GM21528 (cell line): ENCODE results near the gene LHPP.

ENCODE experiments used
- ATAC-seq: cut with Tn5 transposase; IDR thresholded peaks from one replicate; pipeline ENCODE4 v1.9.1; 2021; ENCODE audit warnings: mild to moderate bottlenecking, moderate library complexity; ENCODE audit not compliant: unreplicated experiment, low FRiP score

LHPP gene

DNA sequence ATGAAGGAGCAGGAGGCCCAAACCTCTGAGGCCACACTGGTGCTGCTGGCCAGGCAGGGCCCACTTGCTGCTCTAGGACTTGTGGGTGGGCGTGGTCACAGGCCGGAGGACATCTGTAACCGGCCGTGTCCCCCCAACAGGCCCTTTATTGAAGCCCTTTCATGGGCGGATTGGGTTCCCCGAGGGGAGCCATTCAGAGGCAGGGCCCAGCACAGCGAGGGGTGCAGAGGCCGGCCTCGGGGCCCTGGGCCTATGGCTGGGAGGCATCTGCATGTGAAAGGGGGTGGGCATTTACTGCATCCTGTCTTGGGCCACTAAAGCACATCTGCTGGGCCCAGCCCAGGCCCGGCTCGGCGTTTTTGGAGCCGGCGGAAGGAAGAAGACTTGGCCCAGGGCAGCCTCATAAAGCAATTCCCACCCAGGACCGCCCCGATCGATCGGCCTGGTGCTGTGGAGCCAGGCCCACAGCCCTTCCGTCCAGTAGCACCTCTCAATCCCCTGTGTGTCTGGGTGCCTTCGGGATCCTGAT, 8.4 kb downstream of the LHPP start:
- ATAC-seq, result no peak

DNA sequence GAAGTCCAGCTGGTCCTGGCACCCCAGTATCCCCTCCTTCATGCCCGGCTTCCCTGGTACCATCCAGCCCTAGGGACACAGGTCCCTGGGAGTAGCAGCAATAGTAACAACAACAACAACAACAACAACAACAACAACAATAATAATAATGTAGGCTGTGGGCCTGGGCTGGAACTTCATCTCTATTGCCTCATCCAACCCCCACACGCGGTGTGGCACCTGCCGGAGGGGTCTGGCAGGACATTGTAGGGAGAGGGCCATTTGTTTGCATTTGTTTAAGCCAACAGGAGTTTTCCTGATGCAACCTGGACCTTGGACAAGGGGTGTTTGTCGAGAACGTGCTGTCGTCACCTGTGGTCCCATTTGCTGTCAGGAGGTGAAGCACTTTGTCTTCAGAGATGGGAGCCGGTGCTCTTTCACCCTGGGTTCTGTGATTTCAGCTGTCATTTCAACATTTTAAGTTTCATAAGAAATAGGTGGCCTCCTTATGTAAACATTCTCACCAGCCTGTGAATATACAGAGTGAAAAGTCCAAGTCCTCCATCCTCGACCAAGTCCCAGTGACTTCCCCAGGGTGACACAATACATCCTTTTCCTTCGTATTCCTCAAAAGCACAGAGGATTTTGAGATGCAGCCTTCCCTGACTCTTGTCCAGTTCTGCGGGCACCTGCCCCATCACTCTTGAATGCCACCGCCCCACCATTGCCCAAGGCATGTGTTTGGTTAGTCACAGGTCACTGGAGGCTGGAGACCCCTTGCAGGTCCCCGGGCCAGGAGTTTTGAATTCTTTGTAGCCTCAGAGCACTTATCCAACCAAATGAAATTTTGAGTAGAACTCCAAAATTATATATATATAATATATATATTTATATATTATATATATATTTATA, 9.2 kb downstream of the LHPP start:
- no peak for ATAC-seq

DNA sequence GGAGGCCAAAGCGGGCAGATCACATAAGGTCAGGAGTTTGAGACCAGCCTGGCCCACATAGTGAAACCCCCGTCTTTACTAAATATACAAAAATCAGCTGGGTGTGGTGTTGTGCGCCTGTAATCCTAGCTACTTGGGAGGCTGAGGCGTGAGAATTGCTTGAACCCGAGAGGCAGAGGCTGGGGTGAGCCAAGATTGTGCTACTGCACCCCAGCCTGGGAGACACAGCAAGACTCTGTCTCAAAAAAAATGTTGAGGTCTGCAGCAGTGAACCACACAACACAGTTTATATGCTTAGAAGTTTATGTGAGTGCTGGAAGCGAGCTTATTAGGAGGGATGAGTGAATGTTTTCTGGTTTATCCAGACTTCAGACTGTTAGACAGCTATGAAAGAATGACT, 10.4 kb downstream of the LHPP start:
- no peak for ATAC-seq

DNA sequence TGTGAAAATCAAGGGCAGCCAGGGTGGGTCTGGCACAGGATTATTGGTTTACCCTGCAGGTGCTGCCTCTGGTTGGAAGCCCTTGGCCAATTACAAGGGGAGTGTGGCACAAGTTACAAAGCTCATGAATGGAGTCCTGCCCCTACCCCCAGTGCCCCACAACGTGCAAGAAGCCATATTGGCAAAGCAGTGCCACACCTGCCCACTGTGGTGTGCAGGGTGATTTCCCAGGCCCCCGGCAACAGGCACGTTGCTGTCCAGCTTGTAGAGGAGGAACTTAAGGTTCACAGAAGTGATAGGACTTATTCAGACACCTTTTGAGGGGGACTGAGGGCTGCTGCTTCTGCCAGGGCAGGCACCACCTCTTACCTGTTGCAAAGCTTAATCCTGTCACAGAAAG, 11.4 kb downstream of the LHPP start:
- ATAC-seq, result no peak

DNA sequence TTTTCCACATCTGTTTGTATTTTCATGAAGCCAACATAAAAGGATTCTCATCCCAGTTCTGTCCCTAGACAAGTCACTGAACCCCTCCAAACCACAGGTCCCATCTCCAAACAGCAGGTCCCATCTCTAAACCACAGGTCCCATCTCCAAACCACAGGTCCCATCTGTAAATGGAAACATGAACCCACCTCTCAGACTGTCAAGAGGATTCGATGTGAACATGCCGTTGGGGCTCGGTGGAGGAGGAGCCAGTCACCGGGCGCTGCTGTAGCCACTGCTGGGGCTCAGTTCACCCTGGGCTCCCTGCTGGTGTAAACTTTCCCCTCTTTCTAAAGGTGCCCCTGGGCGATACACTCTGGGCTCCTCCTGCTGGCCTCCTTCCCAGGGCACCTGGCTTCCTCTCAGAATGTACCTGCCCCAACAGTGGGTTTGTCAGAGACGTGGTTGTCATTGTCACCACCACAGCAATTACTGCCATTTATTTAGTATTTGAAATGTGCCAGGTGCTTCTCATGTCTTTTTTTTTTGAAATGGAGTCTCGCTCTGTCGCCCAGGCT, 13.0 kb downstream of the LHPP start:
- no peak for ATAC-seq

DNA sequence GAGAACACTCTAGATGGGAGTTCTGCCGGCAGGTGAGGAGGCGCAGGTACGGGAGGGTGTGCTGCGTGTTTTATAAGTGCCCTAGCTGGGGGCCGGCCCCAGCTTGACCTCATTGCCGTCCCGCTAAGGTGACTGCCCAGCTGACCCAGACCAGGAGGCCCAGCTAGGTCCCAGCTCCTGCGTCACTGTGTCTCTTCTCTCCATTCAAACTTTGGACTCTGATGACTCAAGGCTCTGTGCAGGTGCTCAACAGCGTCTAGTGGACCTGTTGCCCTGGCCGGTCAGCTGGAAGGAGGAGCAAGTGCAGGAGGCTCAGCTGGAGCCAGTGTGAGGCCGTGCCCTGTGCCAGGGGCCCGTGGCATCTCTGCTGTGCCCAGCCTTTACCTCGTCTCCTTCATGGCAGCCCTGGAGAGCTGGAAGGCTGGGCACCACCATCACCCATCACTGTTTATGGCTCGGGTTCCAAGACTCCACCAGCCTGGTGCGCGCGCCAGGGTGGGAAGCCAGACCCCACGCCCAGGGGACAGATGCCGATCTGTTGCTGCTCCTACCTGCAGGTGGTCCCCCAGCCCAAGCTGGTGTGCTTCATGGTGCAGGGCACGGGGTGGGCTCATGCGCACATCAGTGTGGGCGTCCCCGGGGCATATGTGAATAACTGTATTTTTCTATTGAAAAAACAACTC, 14.6 kb downstream of the LHPP start:
- ATAC-seq, result no peak

DNA sequence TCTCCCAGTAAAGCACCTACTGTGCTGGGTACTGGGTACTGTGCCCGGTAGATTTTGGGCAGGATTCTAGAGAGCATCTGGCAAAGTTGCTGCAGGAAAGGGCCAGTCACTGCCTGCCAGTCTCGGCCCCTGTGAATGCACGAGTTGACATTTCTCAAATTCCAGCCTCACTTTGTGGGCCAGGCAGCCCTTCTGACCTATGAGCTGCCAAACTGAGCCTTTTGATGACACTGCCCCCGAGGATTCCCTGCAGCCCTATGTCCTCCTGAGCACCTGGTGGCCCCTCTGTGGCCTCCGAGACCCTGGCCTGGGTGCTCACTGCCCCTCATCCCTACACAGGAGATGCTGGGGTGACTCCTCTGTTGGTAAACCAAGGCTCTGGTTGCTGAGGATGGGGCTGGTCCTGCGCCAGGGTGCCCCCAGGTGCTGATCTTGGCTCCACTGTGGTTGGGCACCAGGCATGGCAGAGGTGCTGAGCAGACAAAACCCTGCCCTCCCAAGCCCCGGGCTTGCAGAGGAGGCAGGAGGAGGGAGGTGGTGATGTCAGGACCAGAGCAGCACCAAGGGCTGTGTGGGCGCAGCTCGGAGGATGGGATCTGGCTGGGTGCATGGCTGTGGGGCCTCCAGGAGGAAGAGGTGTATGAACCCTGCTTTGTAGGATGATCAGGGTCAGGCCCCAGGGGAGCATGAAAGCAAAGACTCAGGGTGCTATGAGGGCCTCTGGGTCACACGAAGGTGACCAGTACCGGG, 16.2 kb downstream of the LHPP start:
- ATAC-seq, result no peak

DNA sequence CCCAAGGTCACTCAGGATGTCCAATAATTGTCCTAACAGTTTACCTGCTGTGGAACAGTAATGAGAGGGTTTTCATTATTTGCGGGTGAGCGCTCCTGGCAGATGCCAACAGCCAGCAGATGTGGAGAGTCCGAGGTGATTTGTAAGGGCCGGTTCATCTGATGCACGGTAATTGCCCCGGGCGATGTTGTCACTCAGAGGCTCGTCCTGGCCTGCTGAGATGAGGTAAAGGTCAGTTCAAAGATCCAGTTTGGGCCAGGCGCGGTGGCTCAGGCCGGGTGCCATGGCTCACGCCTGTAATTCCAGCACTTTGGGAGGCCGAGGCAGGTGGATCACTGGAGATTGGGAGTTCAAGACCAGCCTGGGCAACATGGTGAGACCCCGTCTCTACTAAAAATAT, 16.9 kb downstream of the LHPP start:
- ATAC-seq, result no peak

DNA sequence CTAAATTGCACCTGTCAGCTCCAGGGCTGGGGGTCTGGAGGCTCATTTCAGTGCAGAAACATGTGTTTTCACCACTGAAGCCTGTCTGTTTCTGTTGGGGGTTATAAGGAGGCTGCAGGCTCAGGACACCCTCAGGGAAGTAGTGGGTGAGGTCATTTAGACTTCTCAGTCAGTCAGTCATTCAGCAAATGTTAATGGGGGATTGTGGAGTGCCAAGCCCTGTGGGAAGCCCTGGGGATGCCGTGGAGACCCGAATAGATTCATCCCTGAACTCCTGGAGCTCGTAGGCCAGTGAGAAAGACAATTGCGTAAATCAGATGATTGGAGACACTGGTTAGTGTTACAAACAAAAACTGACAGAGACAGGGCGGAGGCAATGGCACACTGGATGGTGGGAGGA, 19.2 kb downstream of the LHPP start:
- ATAC-seq, result no peak

DNA sequence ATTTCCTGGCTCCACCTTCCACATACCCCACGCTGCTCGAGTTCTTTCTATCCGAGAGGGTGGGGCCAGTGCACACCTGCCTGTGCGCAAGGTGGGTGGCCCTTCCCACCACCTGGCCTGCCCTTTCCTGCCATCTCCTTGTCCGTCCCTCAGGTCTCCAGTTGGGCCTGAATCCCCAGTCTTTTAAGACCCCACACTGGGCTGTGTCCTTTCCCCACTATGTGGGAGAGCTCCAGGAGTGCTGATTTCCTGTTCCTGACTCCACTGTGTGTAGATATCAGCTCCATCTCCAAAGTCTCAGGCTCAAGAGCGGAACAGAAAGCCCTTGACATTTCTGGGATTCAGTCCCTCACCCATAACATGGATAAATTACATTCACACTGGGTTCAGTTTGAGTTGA, 20.1 kb downstream of the LHPP start:
- no peak for ATAC-seq

DNA sequence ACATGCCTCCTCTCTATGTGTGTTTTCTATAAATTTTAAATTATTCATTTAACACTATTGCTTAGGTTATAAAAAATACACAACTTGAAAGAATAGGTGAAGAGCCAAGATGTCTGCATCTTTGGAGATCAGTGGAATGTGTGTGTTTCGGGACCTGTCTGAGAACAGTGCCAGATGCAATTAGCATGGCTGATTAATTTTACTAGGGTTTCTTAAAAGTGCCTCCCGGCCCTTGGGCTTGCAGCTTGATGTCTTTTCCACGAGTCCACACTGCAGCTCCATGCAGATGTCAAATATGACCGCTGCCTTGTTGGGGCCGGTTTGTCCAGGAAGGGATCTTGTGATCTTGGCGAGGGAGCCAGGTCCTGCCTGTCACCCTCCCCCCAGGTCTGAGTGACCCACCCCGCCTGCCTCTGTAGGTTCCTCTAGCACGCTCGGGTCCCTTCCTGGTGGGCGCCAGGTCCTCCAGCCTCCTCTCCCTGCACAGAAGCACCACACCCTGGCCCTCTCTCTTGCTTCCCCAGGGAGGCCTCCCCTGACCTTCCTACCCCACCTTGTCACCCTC, 20.7 kb downstream of the LHPP start:
- ATAC-seq, result no peak

DNA sequence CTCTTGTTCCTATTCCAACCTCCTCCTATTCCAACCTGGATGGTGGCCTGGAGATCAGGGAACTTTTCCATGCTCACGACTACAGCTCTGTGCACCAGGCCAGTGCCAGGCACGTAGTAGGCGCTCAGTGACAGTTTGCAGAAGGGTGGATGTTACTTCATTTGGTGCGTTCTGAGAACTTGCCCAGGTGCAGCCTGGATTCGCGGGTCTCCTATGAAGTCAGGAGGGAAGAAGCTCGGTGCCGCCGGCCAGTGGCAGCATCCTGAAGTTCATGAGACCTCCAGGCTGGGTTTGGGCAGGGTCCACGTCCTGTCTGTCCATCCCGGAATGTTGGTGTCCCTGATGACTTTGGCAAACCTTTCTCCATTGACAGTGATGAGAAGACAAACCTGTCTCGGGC, 21.3 kb downstream of the LHPP start:
- no peak for ATAC-seq

DNA sequence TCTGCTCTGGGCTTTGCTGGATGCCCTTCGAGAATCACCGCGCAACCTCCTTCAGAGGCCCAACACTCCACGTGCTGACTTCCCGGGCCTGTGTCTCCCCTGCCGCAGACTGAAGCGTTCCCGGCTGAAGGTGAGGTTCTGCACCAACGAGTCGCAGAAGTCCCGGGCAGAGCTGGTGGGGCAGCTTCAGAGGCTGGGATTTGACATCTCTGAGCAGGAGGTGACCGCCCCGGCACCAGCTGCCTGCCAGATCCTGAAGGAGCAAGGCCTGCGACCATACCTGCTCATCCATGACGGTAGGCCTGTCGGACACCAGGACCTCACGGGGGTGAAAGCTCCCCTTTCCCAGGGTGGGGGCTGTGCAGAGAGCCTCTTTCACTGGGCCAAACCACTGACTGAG, 22.4 kb downstream of the LHPP start:
- no peak for ATAC-seq

DNA sequence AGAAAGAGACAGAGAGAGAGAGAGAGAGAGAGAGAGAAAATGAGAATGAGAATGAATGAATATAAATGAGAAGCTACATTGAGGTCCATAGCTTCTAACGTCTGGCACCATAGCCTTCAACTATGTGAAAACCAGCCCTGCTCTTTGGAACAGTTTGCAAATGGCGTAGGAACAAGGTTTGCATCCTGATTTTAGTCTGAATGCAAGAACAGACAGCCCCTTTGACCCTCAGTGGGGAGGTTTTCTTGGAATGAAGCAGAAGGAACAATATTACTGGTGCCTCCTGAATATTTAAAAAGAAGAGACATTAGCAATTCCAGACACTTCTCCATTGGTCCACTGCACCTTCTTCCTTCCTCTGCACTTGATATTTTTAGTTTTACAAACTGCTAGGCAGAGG, 23.0 kb downstream of the LHPP start:
- ATAC-seq, result no peak

DNA sequence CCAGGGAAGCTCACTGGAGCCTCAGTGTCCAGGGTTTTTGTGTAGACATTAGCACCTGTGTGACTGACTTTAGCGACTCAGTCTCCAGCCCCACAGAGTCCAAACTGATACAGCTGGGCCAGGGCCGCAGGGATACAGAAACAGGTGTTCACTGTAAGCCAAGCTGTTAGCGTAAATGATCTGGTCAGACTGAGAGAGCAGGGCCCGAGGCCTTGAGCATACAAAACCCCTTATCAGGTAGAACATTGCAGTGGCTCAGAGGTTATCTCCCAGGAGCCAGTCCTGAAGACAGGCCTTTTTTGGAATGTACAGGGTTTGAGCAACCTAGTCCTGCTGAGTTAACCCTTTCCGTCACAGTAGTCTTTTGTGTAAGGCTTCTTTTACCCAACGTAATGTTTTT, 25.0 kb downstream of the LHPP start:
- ATAC-seq, result no peak

DNA sequence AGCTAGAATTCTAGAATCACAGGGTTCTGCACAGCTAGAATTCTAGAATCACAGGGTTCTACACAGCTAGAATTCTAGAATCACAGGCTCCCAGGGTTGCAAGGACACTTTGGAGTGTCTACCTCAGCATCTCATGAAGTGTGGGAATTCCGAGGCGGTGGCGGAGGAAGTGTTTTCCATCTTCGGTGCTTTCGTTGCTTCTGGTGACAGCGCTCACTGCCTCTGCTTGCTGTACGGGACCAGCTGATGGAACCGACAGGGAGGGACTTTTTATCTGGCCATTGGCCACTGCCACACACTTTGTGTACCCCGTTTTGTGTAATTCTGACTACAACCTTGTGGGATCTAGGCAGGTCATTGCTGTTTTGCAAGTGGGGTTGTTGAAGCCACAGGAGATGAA, 29.5 kb downstream of the LHPP start:
- no peak for ATAC-seq

DNA sequence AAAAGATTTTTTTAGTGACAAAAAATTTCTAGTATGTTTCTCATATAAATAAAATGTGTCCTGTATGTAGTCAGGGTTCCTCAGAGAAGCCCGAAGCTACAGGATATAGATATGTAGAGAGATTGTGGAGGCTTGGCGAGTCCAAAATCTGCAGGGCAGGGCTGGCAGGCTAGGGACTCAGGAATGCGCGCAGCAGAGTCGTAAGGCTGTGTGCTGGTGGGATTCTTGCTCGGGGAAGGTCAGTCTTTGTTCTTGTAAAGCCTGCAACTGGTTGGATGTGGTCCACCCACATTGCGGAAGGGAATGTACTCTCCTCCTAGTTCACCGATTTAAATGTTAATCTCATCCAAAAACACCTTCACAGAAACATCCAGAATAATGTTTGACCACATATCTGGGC, 30.6 kb downstream of the LHPP start:
- no peak for ATAC-seq

DNA sequence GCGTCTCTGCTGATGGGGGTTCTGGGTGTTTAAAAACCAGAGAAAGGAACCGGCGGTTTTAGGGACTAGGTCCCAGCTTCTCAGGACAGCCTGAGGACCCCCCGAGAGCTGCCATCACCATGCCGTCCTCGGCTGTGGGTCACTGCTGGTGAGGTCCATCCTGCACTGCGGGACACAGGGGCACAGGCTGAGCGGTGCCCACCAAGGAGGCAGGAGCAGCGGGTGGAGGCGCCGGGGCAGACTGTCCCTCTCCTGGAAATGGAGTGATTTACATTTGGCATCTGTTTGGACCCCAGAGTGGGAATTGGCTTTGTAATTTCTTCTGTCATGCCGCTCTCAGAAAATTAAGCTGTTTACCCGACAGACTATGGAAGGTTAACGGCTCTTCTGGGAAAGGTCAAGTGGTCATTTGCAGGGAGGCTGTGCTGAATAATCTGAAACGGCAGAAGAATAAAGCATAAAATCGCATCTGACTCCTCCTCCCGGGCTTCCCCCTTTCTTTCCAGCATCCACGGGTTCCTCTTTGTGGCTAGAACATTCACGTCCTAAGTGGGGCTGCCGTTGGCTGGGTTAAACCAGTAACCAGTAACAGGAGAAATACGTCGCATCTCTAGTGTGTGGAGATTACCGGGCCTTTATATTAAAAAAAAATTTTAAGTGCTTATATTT, 31.7 kb downstream of the LHPP start:
- no peak for ATAC-seq

DNA sequence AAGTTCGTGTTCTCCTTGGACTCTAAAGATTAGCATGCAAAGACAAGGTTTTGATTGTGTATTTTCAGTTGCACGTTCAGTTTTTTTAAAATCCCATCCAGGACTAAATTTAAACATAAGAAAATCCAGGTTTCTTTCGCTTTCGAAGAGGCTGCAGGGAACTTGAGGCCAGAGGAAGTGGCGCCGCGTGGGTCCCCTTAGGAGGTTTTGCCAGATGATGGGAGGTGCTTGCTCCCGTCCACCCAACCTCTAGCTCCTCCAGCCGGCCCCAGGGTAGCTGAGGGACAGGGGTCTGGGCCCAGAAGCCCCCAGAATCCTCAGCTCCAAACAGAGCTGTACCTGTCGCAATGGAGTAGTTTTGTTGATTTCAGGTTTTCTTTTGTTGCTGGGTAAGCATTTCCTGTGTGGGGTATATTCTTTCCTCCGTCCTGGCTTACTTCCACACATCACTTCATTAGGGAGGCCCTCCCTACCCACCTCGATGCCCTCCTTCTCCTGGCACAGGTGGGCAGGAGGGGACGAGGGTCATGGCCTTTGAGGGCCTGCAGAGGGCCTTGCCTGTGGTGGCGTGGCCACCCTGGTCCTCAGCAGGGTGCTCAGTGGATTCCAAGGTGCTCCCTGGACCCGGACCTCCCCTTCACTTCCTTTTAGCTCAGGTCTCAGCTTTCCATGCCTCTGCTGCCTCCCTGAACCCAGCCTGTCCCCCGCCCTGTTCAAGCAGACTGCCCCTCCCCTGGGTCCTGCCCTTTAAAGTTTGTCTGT, 32.6 kb downstream of the LHPP start:
- no peak for ATAC-seq
